A549 (cell line): ENCODE results near the gene PCDHA1.

ENCODE experiments used
- CBX8 ChIP-seq: fragments of 200-600 bp; sonication (generic); IDR thresholded peaks from 2 replicates; pipeline ENCODE4 v1.6.1; 2016
- EP300 ChIP-seq, 2 experiments: fragments of >200 bp; sonication (Bioruptor Twin); formaldehyde crosslinking; IDR thresholded peaks; 2 replicates in 1 of 2; 3 replicates in 1 of 2; pipeline ENCODE4 v1.6.1; 2016 to 2017
- JUNB ChIP-seq: fragments of >200 bp; sonication (Bioruptor Twin); formaldehyde crosslinking; IDR thresholded peaks from 2 replicates; pipeline ENCODE4 v1.6.1; 2016
- MAFK ChIP-seq: fragments of 450-650 bp; IDR thresholded peaks from 2 replicates; pipeline ENCODE4 v1.6.1; 2014; ENCODE audit not compliant: partially characterized antibody
- POLR2A ChIP-seq: IDR thresholded peaks from 2 replicates; pipeline ENCODE4 v1.6.1; 2012; ENCODE audit warnings: mild to moderate bottlenecking, low read length
- RARB ChIP-seq: fragments of 250-450 bp; sonication (Bioruptor Pico); IDR thresholded peaks from 2 replicates; pipeline ENCODE4 v1.8.0; 2021; ENCODE audit warnings: mild to moderate bottlenecking, moderate library complexity
- SMC3 ChIP-seq: fragments of >200 bp; sonication (Bioruptor Twin); formaldehyde crosslinking; IDR thresholded peaks from 3 replicates; pipeline ENCODE4 v1.6.1; 2018; ENCODE audit warnings: inconsistent platforms
- TF ChIP-seq, protein P1 (sequence below): fragments of >200 bp; sonication (Bioruptor Twin); formaldehyde crosslinking; IDR thresholded peaks from 3 replicates; pipeline ENCODE4 v1.5.1; 2016

DNA sequence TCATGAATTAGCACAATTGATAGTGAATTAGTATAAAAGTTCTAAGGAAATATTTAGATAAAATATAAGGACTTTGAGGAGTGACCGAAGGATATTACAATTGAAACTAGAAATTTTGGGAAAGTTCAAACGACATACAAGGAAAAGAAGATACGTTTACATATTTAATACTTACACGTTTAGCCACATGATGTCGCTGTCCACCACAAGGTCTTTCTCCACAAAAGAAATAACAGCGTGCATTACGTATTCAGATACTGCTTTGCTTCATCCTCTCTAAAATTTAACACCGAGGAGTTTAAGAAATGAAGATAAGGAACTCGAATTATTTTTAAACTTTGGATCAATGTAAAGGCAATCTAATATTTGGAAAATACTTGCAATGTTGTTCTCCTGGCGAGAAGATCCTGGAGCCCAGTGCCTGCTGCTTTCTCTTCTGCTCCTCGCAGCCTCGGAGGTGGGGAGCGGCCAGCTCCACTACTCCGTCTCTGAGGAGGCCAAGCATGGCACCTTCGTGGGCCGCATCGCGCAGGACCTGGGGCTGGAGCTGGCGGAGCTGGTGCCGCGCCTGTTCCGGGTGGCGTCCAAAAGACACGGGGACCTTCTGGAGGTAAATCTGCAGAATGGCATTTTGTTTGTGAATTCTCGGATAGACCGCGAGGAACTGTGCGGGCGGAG lies 15.0 kb downstream of the PCDHA1 start, which contains the start of gene PCDHA3:
- TF ChIP-seq EP300 (IDR thresholded peaks at IDR 0.05) (no peak), CBX8 (no peak), MAFK (peak; percentile 40), SMC3 (no peak), JUNB (no peak), POLR2A (no peak), RARB (CRISPR knock-in tag) (no peak)
- TF ChIP-seq, protein P1, sequence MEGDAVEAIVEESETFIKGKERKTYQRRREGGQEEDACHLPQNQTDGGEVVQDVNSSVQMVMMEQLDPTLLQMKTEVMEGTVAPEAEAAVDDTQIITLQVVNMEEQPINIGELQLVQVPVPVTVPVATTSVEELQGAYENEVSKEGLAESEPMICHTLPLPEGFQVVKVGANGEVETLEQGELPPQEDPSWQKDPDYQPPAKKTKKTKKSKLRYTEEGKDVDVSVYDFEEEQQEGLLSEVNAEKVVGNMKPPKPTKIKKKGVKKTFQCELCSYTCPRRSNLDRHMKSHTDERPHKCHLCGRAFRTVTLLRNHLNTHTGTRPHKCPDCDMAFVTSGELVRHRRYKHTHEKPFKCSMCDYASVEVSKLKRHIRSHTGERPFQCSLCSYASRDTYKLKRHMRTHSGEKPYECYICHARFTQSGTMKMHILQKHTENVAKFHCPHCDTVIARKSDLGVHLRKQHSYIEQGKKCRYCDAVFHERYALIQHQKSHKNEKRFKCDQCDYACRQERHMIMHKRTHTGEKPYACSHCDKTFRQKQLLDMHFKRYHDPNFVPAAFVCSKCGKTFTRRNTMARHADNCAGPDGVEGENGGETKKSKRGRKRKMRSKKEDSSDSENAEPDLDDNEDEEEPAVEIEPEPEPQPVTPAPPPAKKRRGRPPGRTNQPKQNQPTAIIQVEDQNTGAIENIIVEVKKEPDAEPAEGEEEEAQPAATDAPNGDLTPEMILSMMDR = peak; percentile 61
